ENCODE results near the gene TMEM117.

Gene TMEM117

GRCh38 chr12:44379831-44380230 is 544.0 kb downstream of the TMEM117 start:
- no peak for DNase-seq (ENCODE audit: low spot score)

- DNase-seq (ENCODE audit: low spot score), result no peak
Measured at GRCh38 chr12:44380861-44381260, 545.0 kb downstream of the TMEM117 start.

GRCh38 chr12:44381341-44381740 is 545.5 kb downstream of the TMEM117 start:
- DNase-seq (ENCODE audit: low spot score), result no peak

GRCh38 chr12:44384136-44384535 is 548.3 kb downstream of the TMEM117 start:
- no peak for DNase-seq (ENCODE audit: low spot score)

GRCh38 chr12:44385964-44386363 is 550.1 kb downstream of the TMEM117 start:
- no peak for DNase-seq (ENCODE audit: low spot score)

- no peak for DNase-seq (ENCODE audit: low spot score)
Measured at GRCh38 chr12:44387581-44387980, 551.7 kb downstream of the TMEM117 start.

GRCh38 chr12:44389038-44389437 is 553.2 kb downstream of the TMEM117 start:
- no peak for DNase-seq (ENCODE audit: low spot score)

- DNase-seq (ENCODE audit: low spot score), result no peak
Measured at GRCh38 chr12:44389896-44390295, 554.0 kb downstream of the TMEM117 start.

- DNase-seq (ENCODE audit: low spot score), result no peak
Measured at GRCh38 chr12:44397631-44398030, 561.8 kb downstream of the TMEM117 start.

- DNase-seq (ENCODE audit: low spot score), result no peak
Measured at GRCh38 chr12:44403185-44403584, 567.3 kb downstream of the TMEM117 start.

GRCh38 chr12:44405297-44405696 is 569.4 kb downstream of the TMEM117 start:
- no peak for DNase-seq (ENCODE audit: low spot score)

- no peak for DNase-seq (ENCODE audit: low spot score)
Measured at GRCh38 chr12:44422559-44422958, 586.7 kb downstream of the TMEM117 start.

- no peak for DNase-seq (ENCODE audit: low spot score)
Measured at GRCh38 chr12:44428825-44429224, 592.9 kb downstream of the TMEM117 start.

GRCh38 chr12:44431647-44432343 is 595.9 kb downstream of the TMEM117 start:
- no peak for DNase-seq (ENCODE audit: low spot score)

- DNase-seq (ENCODE audit: low spot score), result no peak
Measured at GRCh38 chr12:44433659-44434058, 597.8 kb downstream of the TMEM117 start.

GRCh38 chr12:44436756-44437155 is 600.9 kb downstream of the TMEM117 start:
- no peak for DNase-seq (ENCODE audit: low spot score)
